K562 (cell line): Measurements from ENCODE around the gene SENP7. TPM values are rescaled to one million over a fixed set of nuclear protein-coding genes. Genes with fewer than 3 reads are reported as not detected.
A peak's percentile ranks its signal among the peaks of the same experiment; 100 is the strongest.

Experiments
- ARID2 ChIP-seq: fragments of 450-650 bp; IDR thresholded peaks from 2 replicates; pipeline ENCODE4 v1.6.1; 2017; ENCODE audit warnings: antibody characterized with exemption, mild to moderate bottlenecking
- NUFIP1 ChIP-seq: fragments of 450-650 bp; IDR thresholded peaks from 2 replicates; pipeline ENCODE4 v1.6.1; 2018; ENCODE audit not compliant: partially characterized antibody
- SAFB ChIP-seq: fragments of 200-400 bp; formaldehyde crosslinking; IDR thresholded peaks from 2 replicates; pipeline ENCODE4 v1.6.1; 2017; ENCODE audit warnings: low read depth, low read length, borderline replicate concordance
- SMAD4 ChIP-seq: fragments of 250-450 bp; sonication (Bioruptor Pico); conservative IDR thresholded peaks from 2 replicates; pipeline ENCODE4 v1.8.0; 2021; ENCODE audit warnings: inconsistent platforms, mild to moderate bottlenecking, moderate library complexity
- U2AF2 ChIP-seq: fragments of 200-400 bp; formaldehyde crosslinking; optimal IDR thresholded peaks from 2 replicates; pipeline ENCODE3; 2017; ENCODE audit warnings: low read depth, mild to moderate bottlenecking, low read length
- ZNF436 ChIP-seq: fragments of 250-450, 450-650 bp; sonication (Bioruptor Pico); formaldehyde crosslinking; IDR thresholded peaks from 2 replicates; pipeline ENCODE4 v1.7.0; 2020; ENCODE audit warnings: mild to moderate bottlenecking
- polyA plus RNA-seq, 8 experiments: library from polyadenylated mRNA; depleted of rRNA in 4 of 8; stranded (reverse) in 5 of 8; unstranded in 3 of 8; fragments of >200 nt; fragmentation: Nextera tagmentation in 2 of 8; fragmentation: Illumina TruSeq in 1 of 8; extraction: Ambion mirVana in 2 of 8; extraction: Trizol in 1 of 8; gene quantifications; 2 replicates each; pipeline versions ENCODE4 v1.2.1 to v1.2.3, GENCODE V29; 2011 to 2014; ENCODE audit warnings: inconsistent platforms in 1 of 8, missing spikeins in 1 of 8
- total RNA-seq, 7 experiments: library from RNA; depleted of rRNA in 6 of 7; stranded (reverse); fragments of >200 nt in 6 of 7; fragmentation: Illumina TruSeq in 2 of 7; extraction: Trizol in 2 of 7; gene quantifications; 2 replicates each; pipeline versions ENCODE4 v1.2.1 to v1.2.3, GENCODE V29; 2011 to 2021; ENCODE audit warnings: low replicate concordance in 1 of 7
- TF ChIP-seq, protein P1 (sequence below): IDR thresholded peaks from 2 replicates; pipeline ENCODE4 v1.6.1; 2011; ENCODE audit warnings: borderline replicate concordance, low read depth, mild to moderate bottlenecking, moderate library complexity, low read length; ENCODE audit not compliant: insufficient read depth, poor library complexity, severe bottlenecking
- TF ChIP-seq, protein P2 (sequence below): fragments of 450-650 bp; IDR thresholded peaks from 2 replicates; pipeline ENCODE4 v1.7.0; 2016; ENCODE audit warnings: borderline replicate concordance
- TF ChIP-seq, protein P3 (sequence below): fragments of 450-650 bp; IDR thresholded peaks from 2 replicates; pipeline ENCODE4 v1.6.1; 2016; ENCODE audit warnings: antibody characterized with exemption
- TF ChIP-seq, protein P4 (sequence below), 2 experiments: fragments of 450-650 bp in 1 of 2; sonication (generic) in 1 of 2; formaldehyde crosslinking in 1 of 2; IDR thresholded peaks; 2 replicates each; pipeline versions ENCODE4 v1.7.1 to v1.9.0; 2016 to 2022; ENCODE audit warnings: inconsistent platforms in 1 of 2, mild to moderate bottlenecking in 1 of 2, missing genetic modification reagents in 1 of 2

The SENP7 gene
- total and polyA plus RNA-seq, 9 of the 15 experiments (the other 6 are each of a cell fraction or from before 2014, with no cell fraction given): 4.1 to 21.9 (median 10.7) TPM

DNA sequence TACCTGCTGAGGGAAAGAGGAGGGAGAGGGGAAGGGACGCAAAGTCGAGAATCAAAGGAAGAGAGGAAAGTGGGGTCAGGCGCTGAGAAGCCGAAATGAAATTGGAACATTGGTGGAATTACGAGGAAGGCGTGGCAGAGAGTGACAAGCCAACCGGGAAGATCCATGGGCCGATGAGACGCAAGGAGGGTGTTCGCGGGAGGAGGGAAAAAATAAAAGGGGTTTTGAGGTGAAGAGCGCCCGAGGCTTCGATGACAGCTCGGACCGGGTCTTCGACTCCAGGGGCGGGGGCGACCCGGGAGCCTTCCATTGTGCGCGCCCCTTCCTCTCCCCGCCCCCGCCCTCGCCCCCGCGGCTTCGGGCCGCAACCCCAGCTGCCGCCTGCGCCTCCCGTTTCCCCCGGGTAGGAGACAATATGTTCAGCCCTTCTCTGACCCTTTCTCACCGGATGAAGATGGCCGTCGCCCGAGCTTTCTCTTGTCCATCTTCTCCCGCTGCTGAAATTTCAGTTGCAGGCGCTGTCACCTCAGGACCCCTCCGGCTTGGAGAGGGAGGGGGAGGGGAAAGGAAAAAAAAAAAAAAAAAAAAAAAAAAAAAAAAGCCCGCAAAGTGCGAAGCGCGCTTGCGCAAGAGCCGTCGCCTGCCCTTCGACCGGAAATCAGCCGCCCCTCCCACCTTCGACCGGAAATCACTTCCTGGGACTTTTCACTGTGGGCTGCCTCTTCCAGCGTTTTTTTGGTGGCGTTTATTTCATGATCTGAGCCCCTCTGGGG is at the start of gene SENP7 (continued):
- TF ChIP-seq, protein P1, sequence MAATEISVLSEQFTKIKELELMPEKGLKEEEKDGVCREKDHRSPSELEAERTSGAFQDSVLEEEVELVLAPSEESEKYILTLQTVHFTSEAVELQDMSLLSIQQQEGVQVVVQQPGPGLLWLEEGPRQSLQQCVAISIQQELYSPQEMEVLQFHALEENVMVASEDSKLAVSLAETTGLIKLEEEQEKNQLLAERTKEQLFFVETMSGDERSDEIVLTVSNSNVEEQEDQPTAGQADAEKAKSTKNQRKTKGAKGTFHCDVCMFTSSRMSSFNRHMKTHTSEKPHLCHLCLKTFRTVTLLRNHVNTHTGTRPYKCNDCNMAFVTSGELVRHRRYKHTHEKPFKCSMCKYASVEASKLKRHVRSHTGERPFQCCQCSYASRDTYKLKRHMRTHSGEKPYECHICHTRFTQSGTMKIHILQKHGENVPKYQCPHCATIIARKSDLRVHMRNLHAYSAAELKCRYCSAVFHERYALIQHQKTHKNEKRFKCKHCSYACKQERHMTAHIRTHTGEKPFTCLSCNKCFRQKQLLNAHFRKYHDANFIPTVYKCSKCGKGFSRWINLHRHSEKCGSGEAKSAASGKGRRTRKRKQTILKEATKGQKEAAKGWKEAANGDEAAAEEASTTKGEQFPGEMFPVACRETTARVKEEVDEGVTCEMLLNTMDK: no peak
- TF ChIP-seq, protein P2, sequence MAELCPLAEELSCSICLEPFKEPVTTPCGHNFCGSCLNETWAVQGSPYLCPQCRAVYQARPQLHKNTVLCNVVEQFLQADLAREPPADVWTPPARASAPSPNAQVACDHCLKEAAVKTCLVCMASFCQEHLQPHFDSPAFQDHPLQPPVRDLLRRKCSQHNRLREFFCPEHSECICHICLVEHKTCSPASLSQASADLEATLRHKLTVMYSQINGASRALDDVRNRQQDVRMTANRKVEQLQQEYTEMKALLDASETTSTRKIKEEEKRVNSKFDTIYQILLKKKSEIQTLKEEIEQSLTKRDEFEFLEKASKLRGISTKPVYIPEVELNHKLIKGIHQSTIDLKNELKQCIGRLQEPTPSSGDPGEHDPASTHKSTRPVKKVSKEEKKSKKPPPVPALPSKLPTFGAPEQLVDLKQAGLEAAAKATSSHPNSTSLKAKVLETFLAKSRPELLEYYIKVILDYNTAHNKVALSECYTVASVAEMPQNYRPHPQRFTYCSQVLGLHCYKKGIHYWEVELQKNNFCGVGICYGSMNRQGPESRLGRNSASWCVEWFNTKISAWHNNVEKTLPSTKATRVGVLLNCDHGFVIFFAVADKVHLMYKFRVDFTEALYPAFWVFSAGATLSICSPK: no peak
- TF ChIP-seq SAFB: no peak
- TF ChIP-seq, protein P3, sequence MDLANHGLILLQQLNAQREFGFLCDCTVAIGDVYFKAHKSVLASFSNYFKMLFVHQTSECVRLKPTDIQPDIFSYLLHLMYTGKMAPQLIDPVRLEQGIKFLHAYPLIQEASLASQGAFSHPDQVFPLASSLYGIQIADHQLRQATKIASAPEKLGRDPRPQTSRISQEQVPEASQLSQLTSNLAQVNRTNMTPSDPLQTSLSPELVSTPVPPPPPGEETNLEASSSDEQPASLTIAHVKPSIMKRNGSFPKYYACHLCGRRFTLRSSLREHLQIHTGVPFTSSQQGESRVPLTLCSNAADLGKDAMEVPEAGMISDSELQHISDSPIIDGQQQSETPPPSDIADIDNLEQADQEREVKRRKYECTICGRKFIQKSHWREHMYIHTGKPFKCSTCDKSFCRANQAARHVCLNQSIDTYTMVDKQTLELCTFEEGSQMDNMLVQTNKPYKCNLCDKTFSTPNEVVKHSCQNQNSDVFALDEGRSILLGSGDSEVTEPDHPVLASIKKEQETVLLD: no peak
- TF ChIP-seq NUFIP1: no peak
- TF ChIP-seq ARID2: no peak
- TF ChIP-seq ZNF436 (CRISPR knock-in tag): no peak
- TF ChIP-seq, protein P4, sequence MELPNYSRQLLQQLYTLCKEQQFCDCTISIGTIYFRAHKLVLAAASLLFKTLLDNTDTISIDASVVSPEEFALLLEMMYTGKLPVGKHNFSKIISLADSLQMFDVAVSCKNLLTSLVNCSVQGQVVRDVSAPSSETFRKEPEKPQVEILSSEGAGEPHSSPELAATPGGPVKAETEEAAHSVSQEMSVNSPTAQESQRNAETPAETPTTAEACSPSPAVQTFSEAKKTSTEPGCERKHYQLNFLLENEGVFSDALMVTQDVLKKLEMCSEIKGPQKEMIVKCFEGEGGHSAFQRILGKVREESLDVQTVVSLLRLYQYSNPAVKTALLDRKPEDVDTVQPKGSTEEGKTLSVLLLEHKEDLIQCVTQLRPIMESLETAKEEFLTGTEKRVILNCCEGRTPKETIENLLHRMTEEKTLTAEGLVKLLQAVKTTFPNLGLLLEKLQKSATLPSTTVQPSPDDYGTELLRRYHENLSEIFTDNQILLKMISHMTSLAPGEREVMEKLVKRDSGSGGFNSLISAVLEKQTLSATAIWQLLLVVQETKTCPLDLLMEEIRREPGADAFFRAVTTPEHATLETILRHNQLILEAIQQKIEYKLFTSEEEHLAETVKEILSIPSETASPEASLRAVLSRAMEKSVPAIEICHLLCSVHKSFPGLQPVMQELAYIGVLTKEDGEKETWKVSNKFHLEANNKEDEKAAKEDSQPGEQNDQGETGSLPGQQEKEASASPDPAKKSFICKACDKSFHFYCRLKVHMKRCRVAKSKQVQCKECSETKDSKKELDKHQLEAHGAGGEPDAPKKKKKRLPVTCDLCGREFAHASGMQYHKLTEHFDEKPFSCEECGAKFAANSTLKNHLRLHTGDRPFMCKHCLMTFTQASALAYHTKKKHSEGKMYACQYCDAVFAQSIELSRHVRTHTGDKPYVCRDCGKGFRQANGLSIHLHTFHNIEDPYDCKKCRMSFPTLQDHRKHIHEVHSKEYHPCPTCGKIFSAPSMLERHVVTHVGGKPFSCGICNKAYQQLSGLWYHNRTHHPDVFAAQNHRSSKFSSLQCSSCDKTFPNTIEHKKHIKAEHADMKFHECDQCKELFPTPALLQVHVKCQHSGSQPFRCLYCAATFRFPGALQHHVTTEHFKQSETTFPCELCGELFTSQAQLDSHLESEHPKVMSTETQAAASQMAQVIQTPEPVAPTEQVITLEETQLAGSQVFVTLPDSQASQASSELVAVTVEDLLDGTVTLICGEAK (IDR thresholded peaks at IDR 0.05): peak; percentile 91
- TF ChIP-seq, protein P4 (CRISPR knock-in tag; IDR thresholded peaks at IDR 0.05): no peak
- no peak for TF ChIP-seq U2AF2
- no peak for TF ChIP-seq SMAD4 (CRISPR knock-in tag)
